Mucosa of gallbladder (tissue), 1 donor: ENCODE measurements around the gene IGFBPL1. TPM values are rescaled to one million over a fixed set of nuclear protein-coding genes. Genes with fewer than 3 reads are reported as not detected.

ENCODE experiments used
- DNase-seq: peaks from one replicate; pipeline ENCODE4 v3.0.0-alpha.2; 2020; ENCODE audit warnings: low spot score
- total RNA-seq: library from RNA; stranded (reverse); gene quantifications from one replicate; pipeline ENCODE4 v1.2.1, GENCODE V29; 2021
- donor health status: DM: no; HTN: no; CAD: no.

The IGFBPL1 gene
- total RNA-seq, 1 donor from 2014 or later: 6.3 TPM

DNA sequence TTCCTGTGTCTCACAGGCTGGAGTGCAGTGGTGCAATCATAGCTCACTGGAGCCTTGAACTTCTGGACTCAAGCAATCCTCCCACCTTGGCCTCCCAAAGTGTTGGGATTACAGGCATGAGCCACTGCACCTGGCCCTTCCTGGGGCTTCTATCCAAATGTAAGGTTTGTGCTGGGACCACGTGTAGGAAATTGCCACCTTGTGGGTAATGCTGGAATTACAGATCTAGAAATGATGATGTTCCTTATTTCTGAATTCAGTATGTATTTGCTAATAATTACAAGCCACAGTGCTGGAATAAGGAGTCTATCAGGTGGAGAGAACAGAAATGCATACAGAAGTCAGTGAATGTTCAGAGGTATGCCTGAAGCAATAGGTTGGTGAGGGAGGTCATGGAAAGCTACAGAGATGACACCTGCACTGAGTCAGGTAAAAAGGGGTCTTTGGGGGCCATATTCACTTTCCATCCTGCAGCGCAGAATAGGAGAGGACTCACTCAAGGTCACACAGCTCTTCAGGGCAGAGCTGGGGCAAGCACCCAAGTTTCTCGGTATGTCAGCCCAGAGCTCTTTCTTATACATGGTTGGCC is 8.8 kb upstream of the IGFBPL1 start:
- no peak for DNase-seq

DNA sequence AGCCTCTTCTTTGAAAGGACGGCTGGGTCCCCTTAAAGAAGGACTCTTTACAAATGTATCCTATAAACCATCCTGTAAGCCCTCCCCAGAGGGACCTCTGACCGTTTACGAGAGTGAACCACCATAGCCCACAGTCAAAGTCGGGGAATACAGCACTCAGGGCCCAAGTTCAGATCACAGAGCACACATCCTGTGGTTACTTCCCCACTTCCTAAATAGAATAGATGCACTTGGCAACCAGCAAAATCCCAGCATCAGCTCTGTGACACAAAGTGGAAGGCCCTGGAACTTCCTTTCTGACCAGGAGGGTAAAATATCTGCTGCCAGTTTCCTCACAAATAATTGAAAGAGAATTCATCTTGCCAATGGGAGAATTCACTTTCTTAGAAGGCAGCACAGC is 6.9 kb upstream of the IGFBPL1 start:
- no peak for DNase-seq

DNA sequence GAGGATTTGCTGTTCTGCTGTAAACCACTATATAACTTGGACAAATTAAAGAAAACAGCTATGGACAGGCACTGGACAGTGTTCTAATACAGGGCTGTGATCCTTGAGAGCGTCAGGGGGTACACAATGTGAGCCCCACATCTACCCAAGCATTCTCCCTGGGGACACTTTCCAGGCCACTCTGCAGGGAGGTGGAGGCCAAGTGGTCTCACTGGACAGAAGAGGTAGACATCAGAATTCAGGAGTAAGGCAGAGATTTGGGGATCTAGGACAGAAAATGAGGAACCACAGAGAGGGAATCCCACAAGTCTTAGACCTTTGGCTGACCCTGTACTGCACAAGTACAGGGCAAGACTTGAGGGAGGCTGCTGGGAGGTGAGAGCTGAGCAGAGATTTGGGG is 3.8 kb upstream of the IGFBPL1 start:
- no peak for DNase-seq

DNA sequence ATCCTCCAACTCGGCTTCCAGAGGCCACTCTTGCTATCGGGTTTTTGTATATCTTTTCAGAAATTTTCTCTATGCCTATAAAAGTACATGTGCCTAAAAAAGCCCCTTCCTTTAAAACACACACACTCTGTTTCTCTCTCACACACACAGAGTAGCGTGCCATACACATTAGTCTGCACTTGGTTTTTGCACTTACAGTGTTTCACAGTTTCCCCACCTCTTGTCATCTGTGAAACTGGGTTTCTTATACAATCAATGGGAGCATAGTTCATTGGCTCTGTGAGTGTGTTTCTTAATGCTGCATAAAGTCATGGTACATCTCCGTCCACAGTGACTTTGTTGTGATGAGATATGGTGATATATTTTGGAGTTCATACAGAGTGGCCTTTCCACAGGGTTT is 664 bp upstream of the IGFBPL1 start:
- DNase-seq: no peak

DNA sequence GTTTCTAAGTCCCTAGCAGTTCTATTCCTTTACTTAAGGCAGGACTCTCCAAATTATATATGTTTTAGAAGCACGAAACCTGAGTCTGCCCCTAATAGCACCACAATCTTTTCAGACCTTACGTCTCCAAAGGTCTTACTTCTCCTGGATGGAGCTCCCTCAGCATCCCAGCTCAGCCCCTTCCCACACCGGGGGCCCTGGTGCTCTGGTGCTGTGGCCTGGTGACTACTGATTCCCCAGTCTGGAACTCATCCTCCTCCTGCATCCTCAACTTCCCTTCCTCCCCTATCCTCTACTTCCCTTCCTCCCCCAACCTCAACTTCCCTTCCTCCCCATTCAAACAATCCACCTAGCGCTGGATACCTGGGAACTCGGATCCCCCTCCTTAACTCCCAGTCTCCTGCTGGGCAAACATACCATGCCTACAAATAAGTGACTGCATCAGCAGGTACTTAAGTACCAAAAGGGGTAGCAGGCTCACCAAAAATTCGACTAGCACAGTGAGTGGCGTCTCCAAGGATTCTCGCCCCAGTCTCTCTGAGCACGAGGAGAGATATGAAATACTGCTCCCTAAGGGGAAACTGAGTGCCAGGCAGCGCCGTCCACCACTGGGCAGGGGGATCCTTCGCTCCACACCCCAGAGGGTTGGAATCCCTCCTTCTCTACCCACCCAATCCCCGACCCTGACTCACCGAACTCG is 831 bp downstream of the IGFBPL1 start:
- no peak for DNase-seq

DNA sequence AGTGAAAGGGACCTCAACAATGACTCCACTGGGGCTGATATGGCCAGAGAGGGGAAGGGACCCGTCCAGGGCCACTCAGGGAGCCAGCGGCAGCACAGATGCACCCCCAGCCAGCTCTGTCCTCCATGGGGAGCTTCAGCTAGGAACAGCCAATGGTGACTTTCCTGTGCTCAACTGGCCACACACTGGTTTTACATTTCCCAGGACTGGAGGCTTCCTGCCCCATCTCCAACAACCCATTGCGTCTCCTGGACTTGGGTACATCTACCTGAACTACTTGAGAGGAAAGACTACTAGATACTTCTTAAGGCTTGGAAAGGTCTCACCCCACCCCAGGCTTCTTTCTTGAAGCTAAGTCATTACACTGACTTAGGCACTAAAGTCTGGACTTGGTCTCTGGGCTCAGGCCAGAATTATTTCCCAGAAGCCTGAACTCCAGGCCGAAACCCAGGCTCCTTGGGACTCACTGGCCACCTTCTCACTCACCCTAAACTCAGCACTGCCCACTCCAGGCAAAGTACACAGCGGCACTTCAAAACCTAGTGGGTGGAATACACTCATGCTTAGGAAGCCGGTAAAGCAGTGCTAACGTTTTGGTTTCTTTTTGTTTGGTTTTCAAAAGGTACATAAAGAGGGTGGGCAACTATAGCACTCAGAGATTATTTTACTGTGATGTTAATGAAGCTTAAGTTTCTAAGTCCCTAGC is 1.5 kb downstream of the IGFBPL1 start:
- no peak for DNase-seq

DNA sequence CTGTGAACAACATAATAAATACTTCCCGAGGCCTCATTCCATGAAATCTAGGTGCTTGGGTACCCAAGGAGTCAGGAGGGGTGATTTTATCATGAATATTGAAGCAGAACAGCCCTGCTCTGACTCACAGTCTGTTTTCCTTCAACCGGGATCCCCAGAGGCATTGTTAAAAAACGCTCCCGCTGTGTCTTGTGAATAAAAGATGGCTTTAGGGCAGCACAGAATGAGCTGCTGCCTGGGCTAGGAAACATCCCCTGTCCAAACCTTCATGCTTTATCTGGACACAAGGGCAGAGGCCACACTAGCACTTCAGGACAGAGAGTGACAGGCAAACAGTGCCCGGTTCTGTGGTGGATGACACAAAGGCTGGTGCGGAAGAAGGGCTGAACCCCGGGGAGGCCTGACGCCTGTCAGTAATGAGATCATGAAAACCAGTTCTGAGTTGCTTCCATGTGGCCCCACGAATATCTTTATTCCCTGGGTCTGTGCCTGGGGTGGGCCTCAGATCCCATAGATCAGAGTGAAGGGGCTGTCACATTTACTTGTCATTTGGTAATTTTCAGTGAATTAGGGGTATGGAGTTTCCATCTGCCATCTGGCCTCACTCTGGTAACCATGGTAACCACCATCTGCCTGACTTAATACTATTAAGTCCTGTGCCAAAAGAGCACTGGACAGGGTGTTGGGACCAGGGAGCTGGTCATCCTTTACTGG is 2.6 kb downstream of the IGFBPL1 start:
- no peak for DNase-seq

DNA sequence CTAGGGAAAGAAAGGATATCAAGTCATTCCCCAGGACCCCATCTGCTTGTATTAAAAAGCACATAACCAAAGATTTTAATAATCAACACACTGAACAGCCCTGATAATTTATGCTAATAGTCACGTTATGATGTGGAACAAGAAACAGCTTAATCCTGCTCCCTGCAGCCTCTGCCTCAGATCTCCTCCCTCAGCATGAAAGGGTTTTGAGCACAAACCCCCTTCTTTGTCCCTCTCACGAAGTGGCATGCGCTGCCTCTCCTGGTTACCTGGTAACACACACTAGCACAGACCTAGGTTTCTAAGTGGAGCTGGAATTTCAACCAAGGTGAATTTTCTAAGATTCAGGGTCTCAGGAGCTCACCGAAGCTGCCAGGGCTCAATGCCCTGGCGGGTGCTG is 5.1 kb downstream of the IGFBPL1 start:
- no peak for DNase-seq

DNA sequence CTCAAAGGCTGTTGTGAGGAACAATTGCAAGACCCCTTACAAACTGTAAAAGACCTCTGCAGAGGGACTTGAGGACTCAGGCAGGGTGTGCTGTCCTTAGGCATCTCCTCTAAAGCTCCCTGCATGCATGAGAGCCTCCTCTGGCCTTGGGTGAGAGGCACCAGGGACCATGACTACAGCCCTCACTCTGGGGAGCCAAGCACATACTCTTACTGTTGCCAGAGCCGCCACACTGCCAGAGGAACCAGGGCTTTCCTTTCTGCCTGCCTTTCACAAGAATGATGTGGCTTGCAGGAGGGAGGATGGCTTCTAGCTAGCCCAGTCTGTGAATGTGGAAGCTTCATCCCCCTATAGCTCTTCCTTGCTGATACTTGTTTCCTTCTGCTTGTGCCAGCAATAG is 5.9 kb downstream of the IGFBPL1 start:
- DNase-seq: no peak

DNA sequence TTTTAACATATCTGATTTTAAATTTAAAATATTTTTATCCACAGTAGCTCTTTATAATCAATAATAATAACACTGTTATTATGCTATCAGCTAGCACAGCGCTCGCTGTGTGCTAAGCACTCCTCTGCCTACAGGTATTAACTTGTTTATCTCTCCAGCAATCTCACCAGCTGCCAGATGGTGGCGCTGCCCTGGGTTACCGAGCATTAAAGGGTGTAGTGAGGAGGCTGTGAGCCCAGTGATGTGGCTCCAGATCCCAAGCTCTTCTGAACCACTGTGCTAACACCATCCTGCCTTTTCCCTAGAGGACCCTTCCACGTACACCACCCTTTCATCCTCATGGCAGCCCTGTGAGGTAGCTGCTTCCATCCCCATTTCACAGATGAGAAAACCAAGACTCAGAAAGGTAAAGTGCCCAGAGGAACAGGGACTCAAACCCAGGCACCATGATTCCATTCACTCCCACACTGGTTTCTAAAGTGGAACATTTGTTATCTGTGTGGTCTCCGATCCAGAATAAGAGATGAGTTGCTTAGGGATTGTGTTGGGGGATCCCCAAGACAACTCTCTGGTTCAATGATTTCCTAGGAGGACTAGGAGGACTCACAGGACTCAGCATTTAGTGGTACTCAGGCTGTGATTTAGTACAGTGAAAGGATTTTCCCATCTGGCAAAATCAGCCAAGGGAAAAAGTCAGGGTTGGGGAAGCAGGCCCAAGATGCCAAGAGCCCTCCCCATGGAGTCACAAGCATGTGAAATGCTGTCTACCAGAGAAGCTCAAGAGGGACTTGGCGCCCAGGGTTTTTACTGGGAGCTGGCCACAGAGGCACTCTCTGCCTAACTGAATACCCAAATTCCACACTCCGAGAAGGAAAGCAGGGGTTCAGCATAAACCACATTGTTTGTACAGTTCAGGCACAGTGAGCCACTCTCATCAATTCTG is 7.0 kb downstream of the IGFBPL1 start:
- DNase-seq: peak; percentile 28

DNA sequence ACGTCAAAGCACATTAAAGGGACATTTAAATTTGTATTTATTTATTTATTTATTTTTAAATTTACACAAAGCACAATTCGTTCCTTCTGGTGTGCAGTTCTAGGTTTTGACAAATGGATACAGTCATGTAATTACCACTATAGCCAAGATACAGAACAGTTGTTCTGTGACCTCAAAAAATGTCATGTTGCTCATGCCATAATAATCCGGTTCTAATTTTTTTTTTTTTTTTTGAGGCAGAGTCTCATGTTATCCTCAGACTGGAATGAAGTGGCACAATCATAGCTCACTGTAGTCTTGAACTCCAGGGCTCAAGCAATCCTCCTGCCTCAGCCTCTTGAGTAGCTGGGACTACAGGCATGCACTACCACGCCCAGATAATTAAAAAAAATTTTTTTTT is 7.8 kb downstream of the IGFBPL1 start:
- DNase-seq: no peak

DNA sequence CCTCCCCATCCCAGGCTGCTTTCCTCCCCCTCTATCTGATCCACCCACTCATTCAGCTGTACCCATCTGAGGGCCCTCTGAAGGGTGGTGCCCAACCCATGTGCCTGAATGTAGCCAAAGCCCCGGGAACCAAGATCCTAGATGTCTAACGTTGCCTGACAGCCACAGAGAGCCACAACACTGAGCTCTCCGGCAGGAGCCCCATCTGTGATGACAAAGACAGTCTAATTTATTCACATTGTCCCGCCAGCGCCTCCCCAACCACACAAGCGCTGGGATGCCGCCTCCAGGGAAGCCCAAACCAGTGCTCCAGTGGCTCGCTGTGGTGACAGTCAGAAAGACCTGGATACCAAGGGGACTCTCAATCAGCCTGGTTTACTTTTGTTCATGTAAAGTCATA is 8.4 kb downstream of the IGFBPL1 start:
- DNase-seq: no peak

DNA sequence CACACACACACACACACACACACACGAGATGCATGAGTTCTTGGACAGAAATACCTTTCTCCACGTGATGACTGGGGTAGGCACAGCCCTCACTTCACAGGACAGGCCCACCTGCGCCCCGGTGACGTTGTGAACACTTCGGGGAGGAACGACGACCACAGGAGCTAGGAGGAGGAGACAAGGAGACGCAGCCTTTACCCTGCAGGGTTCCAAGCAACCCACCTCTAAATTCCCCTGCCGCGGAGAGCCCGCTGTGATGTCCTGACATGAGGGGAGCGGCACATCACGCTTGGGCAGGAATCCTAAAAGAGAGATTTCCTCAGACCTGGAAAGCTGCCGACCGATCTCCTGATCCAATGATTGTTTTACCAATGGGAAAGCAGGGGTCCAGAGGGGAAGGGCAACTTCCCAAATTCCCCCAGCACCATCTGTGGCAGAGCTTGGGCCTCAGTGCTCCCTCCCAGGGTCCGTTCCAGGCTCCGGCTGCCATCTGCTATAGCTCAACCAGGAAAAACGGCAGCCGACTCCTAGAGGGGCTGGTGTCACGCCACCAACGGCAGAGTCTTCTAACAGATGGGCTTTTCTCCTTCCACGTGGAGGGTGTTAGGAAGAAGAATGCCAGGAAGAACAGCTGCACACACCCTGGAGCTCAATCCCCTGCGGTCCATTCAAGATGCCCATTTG is 10.1 kb downstream of the IGFBPL1 start:
- DNase-seq: no peak

DNA sequence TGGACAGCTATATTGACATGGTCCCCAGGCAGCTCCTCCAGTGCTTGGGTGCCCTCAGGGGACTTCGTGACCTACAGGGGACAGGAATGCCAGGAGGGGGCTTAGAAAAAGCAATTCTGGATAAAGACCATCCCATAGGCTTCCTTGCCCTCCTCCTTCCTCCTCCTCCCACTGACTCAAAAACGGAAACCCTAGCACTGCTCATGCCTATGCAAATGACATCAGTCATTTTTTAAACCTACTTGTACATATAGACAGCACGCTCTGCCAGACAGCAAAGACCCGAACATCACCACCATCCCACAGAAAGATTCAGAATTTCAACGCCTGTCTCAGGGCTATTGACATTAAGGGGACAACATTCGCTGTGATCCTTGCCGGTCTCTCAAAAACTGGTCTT is 11.0 kb downstream of the IGFBPL1 start:
- DNase-seq: no peak

DNA sequence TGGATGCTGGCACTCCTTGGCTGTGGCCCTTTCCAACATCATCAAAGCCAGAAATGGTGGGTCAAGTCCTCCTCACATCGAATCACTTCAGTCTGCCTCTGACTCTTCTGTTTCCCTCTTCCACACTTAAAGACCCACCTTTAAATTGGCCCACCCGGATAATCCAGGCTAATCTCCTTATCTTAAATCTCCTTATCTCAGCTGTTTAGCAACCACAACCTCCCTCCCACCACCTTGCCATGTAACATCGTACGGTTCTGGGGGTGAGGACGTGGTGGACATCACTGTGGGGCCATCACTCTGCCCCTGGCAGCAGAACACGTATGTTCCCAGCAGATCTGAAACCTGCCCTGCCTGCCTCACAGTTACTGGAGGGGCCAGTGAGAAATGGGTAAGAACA is 11.5 kb downstream of the IGFBPL1 start:
- no peak for DNase-seq

DNA sequence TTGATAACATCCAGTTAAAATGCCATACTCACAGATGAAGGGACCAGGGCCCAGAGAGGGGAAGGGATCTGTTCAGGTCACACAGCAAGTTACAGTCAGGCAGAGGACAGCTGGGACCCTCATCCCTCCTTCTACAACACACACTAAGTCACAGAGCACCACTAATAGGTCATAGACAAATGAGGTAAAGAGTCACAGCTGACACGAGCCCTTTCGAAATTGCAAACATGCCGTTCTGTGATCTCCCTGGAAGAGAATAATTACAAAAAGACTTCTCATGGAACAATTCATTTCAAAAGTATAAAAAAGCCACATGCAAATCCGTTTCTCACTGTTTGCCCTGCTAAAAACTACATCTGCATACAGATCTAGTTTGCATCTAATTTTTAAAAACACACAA is 15.5 kb downstream of the IGFBPL1 start:
- DNase-seq: no peak

DNA sequence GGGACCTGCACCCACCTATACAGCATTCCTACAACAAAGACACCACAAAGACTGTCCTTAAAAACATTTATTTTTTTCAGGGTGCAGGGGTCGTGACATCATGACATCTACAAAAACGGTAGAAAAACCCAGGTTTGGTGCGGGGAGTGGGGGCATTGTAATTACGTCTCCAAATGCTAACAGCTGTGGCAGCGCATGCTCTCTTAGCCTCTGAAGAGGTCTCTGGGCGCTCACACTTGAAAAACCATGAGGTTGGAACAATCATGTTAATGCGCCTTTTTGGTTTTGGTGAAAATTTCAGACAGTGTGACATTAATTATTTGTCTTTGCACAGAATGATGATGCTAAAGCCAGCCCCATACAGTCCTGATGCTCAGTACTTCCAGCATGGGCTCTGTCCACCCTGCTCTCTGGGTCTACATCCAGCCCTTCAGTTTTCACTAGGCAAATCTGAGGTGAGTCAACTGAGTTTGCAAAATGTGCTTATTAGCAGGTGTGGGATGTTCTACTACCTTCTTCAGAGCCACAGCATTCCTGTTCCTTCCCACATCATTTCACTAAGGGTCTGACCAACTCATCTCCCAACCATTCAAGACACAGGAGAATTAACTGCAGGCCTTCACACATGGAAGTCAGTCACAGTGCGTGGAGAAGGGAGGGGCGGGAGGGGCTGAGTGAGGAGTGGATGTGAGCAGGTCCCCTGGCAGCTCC is 17.6 kb downstream of the IGFBPL1 start:
- no peak for DNase-seq

DNA sequence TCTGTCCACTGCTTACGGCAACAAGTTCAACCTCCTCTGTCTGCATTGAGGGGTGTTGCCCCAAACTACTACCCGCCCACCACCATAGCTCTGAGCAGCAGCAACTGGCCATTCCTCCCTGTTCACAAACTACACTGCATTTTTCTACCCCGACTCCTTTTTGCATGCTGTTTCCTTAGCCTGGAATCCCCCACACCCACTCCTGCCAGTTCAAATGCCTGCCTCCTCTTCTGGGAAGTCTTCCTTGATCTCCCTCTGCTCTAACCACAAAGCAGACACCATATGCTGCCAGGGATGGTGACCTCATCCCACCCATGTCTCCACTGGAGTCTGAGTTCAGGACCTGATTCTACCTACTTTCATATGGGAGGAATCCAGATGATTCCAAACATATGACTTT is 18.5 kb downstream of the IGFBPL1 start:
- DNase-seq: no peak

DNA sequence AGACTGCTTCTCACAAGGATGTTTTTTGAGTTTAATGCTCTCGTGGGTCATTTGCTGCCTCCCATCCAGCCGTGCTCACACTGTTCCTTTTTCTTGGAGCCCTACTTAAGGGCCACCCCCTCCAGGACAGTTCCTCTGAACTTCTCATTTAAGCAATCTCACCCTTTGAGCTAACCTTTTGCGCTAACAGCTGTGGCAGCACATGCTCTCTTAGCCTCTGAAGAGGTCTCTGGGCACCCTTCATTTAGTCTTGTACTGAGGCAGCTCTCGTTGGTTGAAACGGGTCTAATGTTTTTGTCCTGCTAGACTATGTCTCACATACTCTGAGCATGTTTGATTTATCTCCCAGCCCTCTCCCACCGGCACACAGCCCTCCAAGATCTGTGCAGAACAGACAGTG is 19.9 kb downstream of the IGFBPL1 start:
- DNase-seq: no peak

DNA sequence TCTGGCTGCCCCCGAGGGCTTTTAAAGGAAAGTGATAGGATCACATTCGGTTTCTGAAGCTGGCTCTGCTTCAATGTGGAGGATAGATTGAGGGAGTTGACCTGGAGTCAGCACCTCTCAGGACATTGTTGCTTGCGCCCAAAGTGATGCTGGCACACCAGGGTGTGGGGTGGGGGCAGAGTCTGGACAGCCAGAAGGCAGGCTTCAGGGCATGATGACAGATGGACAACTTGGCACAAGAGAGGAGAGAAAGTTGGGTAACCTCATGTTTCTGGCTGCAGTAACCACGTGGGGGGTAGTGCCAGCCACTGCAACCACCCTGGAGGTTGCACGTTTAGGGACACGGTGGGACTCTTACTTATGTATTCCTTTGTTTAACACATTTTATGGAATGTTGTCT is 22.3 kb downstream of the IGFBPL1 start:
- DNase-seq: no peak
